Measurements from ENCODE around the gene WDR54.
"Not testable (repeated sequence)": the region's sequence is repeated elsewhere in the genome, so short reads cannot be mapped to it uniquely, and the experiment has no call there.

Gene WDR54

DNA sequence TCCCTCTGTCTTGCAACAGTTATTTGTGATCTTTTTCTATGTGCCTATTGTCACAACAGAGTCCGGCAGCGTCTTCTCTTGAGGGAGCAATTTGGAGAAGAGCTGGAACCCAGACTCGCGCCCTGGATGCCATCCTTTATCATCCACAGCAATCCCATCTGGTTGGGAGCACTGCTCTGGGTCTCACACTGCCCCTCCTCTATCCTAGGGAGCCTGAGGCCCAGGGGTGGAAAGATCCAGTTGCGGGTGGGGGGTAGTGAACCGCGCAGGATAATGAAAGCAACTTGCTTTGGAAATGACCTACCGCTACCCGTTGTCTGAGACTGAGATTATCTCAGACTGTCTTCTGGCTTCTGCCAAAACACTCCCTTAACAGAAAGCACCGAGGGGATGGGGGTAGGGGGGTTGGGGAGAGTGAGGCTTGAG is 37.4 kb downstream of the WDR54 start:
- H3K79me2 ChIP-seq (ENCODE audit: insufficient read depth, low read depth), result peaks cover 22% of the 10 kb centered on the region
- peak overlapping the region; percentile 6 for H3K4me3 ChIP-seq (IDR thresholded peaks at IDR 0.05; ENCODE audit: insufficient read depth, low read depth, low read length)
- H3K27ac ChIP-seq, result peak overlapping the region; percentile 27; the same call in 1 of the 2 replicates
- H3K27me3 ChIP-seq (ENCODE audit: insufficient read depth, low read depth), result no peaks in the 10 kb centered on the region
- peak overlapping the region; percentile 85 for H3K4me2 ChIP-seq
- peak overlapping the region; percentile 43; the same call in 1 of the 2 replicates for H3K9ac ChIP-seq
- H2AFZ ChIP-seq (ENCODE audit: low read depth), result no peak overlapping the region
- H3K4me1 ChIP-seq (ENCODE audit: low read depth, poor library complexity, severe bottlenecking), result peaks cover 27% of the 10 kb centered on the region
- H3K36me3 ChIP-seq (ENCODE audit: insufficient read depth), result no peaks in the 10 kb centered on the region
- TF ChIP-seq, protein P1, sequence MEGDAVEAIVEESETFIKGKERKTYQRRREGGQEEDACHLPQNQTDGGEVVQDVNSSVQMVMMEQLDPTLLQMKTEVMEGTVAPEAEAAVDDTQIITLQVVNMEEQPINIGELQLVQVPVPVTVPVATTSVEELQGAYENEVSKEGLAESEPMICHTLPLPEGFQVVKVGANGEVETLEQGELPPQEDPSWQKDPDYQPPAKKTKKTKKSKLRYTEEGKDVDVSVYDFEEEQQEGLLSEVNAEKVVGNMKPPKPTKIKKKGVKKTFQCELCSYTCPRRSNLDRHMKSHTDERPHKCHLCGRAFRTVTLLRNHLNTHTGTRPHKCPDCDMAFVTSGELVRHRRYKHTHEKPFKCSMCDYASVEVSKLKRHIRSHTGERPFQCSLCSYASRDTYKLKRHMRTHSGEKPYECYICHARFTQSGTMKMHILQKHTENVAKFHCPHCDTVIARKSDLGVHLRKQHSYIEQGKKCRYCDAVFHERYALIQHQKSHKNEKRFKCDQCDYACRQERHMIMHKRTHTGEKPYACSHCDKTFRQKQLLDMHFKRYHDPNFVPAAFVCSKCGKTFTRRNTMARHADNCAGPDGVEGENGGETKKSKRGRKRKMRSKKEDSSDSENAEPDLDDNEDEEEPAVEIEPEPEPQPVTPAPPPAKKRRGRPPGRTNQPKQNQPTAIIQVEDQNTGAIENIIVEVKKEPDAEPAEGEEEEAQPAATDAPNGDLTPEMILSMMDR (conservative IDR thresholded peaks at IDR 0.05; ENCODE audit: low read depth, low read length), result no peak
- H4K20me1 ChIP-seq (ENCODE audit: insufficient read depth), result no peaks in the 10 kb centered on the region

DNA sequence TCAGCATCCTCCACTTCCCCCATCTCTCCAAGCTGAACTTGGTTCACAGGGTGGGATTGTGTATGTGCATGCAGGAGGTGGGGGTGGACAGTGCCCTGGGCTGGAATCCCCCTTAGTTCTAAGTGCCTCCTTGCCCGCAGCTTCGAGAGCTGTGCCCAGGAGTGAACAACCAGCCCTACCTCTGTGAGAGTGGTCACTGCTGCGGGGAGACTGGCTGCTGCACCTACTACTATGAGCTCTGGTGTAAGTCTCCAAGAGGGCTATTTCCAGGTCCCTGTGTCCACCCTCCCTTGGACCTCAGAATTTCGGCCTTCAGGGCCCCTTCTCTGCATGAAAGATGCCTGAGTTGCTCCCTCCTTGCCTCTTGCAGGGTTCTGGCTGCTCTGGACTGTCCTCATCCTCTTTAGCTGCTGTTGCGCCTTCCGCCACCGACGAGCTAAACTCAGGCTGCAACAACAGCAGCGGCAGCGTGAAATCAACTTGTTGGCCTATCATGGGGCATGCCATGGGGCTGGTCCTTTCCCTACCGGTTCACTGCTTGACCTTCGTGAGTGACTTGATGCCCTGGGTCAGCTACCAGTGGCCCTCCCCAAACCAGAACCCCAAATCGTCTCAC is 38.1 kb downstream of the WDR54 start:
- Histone ChIP-seq H3K79me2 (ENCODE audit: insufficient read depth, low read depth) (peaks cover 29% of the 10 kb centered on the region), H3K4me2 (peak overlapping the region; percentile 85; the same call in 1 of the 2 replicates), H3K4me1 (ENCODE audit: low read depth, poor library complexity, severe bottlenecking) (peaks cover 26% of the 10 kb centered on the region)
- not testable (repeated sequence) for H2AFZ ChIP-seq (ENCODE audit: low read depth); H3K9ac ChIP-seq; H3K27ac ChIP-seq; H3K27me3 ChIP-seq (ENCODE audit: insufficient read depth, low read depth); H4K20me1 ChIP-seq (ENCODE audit: insufficient read depth); H3K4me3 ChIP-seq (IDR thresholded peaks at IDR 0.05; ENCODE audit: insufficient read depth, low read depth, low read length); H3K36me3 ChIP-seq (ENCODE audit: insufficient read depth)

DNA sequence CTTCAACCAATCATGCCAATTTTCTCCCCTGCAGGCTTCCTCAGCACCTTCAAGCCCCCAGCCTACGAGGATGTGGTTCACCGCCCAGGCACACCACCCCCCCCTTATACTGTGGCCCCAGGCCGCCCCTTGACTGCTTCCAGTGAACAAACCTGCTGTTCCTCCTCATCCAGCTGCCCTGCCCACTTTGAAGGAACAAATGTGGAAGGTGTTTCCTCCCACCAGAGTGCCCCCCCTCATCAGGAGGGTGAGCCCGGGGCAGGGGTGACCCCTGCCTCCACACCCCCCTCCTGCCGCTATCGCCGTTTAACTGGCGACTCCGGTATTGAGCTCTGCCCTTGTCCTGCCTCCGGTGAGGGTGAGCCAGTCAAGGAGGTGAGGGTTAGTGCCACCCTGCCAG is 38.7 kb downstream of the WDR54 start:
- not testable (repeated sequence) for H3K36me3 ChIP-seq (ENCODE audit: insufficient read depth); H2AFZ ChIP-seq (ENCODE audit: low read depth); H4K20me1 ChIP-seq (ENCODE audit: insufficient read depth); H3K27ac ChIP-seq; H3K27me3 ChIP-seq (ENCODE audit: insufficient read depth, low read depth); H3K4me2 ChIP-seq; H3K9ac ChIP-seq; H3K4me3 ChIP-seq (IDR thresholded peaks at IDR 0.05; ENCODE audit: insufficient read depth, low read depth, low read length)
- Histone ChIP-seq H3K4me1 (ENCODE audit: low read depth, poor library complexity, severe bottlenecking) (peaks cover 26% of the 10 kb centered on the region), H3K79me2 (ENCODE audit: insufficient read depth, low read depth) (peaks cover 31% of the 10 kb centered on the region)

DNA sequence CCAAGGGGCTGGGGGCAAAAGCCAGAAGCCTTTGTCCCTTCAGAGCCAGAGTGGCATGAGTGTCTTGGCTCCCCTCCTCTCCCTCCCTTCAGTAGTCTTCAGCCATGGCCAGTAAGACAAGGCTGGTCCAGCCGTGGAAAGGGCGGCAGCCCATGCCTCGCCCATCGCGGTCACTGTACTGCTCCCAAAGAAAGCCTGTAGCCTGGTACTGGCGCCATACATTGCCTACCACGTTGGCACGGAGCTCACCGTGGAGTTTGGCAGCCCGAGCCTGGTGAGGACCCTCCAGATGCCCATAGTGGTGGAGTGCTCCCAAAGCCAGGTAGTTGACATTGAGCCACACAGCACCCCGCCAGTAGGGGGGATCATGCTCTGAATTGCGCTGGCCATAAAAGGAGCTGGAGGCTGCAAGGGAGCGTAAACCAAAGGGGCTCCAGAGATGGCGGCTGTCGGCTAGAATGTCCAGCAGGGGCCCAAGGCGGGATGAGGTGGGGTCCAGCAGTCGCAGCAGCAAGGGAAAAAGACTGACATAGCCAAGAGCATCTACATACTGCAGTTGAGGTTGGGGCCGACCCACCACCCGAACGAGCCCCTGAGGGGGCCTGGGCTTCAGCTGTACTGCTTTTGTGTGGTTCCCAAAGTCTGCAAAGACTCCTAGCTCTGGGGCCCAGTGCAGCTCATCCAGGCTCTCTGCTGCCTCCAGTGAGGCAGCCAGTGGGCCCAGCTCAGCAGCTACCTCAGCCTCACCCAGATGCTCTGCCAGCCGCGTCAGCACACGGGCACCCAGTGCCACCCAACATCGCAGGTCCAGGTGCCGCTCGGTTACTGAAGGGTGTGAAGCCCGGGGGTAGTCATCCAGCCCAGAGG is 39.9 kb downstream of the WDR54 start:
- H4K20me1 ChIP-seq (ENCODE audit: insufficient read depth), result no peaks in the 10 kb centered on the region
- no peak overlapping the region for H3K4me3 ChIP-seq (IDR thresholded peaks at IDR 0.05; ENCODE audit: insufficient read depth, low read depth, low read length)
- no peak overlapping the region for H3K9ac ChIP-seq
- H3K27me3 ChIP-seq (ENCODE audit: insufficient read depth, low read depth), result no peaks in the 10 kb centered on the region
- no peaks in the 10 kb centered on the region for H3K36me3 ChIP-seq (ENCODE audit: insufficient read depth)
- no peak overlapping the region for H2AFZ ChIP-seq (ENCODE audit: low read depth)
- no peak overlapping the region for H3K27ac ChIP-seq
- H3K4me2 ChIP-seq, result no peak overlapping the region
- TF ChIP-seq, protein P1 (conservative IDR thresholded peaks at IDR 0.05; ENCODE audit: low read depth, low read length), result peak; percentile 44; the same call in 1 of the 2 replicates
- H3K79me2 ChIP-seq (ENCODE audit: insufficient read depth, low read depth), result peaks cover 19% of the 10 kb centered on the region
- peaks cover 22% of the 10 kb centered on the region for H3K4me1 ChIP-seq (ENCODE audit: low read depth, poor library complexity, severe bottlenecking)

DNA sequence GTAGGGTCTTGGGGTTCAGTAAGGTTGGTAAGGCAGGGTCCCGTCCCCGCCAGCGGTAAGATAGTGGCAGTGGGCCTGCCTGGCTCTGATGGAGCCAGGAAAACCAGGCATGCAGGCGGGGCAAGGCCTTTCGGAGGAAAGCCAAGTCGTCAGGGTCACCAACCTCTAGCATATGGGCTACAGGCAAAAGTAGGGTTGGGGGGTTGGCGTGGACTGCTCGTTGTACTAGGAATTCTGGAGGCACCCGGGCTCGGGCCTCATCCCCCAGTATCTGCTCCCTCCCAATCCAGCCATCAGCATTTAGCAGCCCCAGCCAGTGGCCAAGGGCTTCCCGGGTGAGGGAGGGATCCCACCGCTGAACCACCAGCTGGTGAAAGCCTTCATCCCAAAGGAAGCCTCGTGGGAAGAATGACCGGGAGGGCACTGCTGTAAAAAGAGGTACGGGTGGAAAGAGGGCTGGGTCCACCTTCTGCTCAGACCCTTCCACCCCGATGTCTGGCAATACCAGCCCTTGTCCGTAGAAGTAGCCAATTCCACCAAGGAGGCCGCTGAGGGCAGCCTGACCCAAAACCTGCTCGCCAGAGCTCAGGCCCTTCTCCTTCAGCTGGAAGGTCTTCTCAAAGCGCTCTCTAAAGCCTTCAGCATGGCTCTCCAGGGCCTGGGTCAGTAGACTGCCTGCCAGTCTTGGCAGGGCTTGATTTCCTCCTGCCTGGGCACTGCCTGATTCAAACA is 40.7 kb downstream of the WDR54 start:
- H3K9ac ChIP-seq, result no peak overlapping the region
- no peak overlapping the region for H3K4me2 ChIP-seq
- H3K36me3 ChIP-seq (ENCODE audit: insufficient read depth), result no peaks in the 10 kb centered on the region
- H2AFZ ChIP-seq (ENCODE audit: low read depth), result no peak overlapping the region
- no peak overlapping the region for H3K4me3 ChIP-seq (IDR thresholded peaks at IDR 0.05; ENCODE audit: insufficient read depth, low read depth, low read length)
- H3K79me2 ChIP-seq (ENCODE audit: insufficient read depth, low read depth), result peaks cover 19% of the 10 kb centered on the region
- TF ChIP-seq, protein P1 (conservative IDR thresholded peaks at IDR 0.05; ENCODE audit: low read depth, low read length), result no peak
- H3K27ac ChIP-seq, result no peak overlapping the region
- H3K4me1 ChIP-seq (ENCODE audit: low read depth, poor library complexity, severe bottlenecking), result peaks cover 17% of the 10 kb centered on the region
- H3K27me3 ChIP-seq (ENCODE audit: insufficient read depth, low read depth), result no peaks in the 10 kb centered on the region
- H4K20me1 ChIP-seq (ENCODE audit: insufficient read depth), result no peaks in the 10 kb centered on the region
